H54 (cell line): ENCODE measurements around the gene PPWD1.
A peak's percentile ranks its signal among the peaks of the same experiment; 100 is the strongest.

Experiments used
- DNase-seq: peaks from one replicate; pipeline ENCODE4 v3.0.0; 2011; ENCODE audit warnings: low spot score, mixed read lengths; ENCODE audit not compliant: insufficient read length
- FAIRE-seq: peaks from 3 replicates; lab custom pipeline; 2011; peaks lifted over from hg19 to GRCh38; lab: Jason Lieb, UNC
- POLR2A ChIP-seq: IDR thresholded peaks from 2 replicates; pipeline ENCODE4 v1.6.1; 2011; ENCODE audit warnings: low read depth, mild to moderate bottlenecking, low read length

The PPWD1 gene

GRCh38 chr5:65562731-65563701, at the start of gene PPWD1, which contains the start of gene CENPK:
Gene PPWD1 (plus strand): TSS chr5:65563296. CDS start chr5:65563311, 15 bp downstream.
Gene CENPK (minus strand): TSS chr5:65563168. CDS start chr5:65554907, 8,261 bp downstream.
- TF ChIP-seq POLR2A = peak; percentile 72
- FAIRE-seq = peak; percentile 98
- peak; percentile 80 for DNase-seq

GRCh38 chr5:65525726-65526125, 37.4 kb upstream of the PPWD1 start:
- FAIRE-seq (no peak), DNase-seq (no peak)
- TF ChIP-seq POLR2A = no peak

GRCh38 chr5:65530904-65531303, 32.2 kb upstream of the PPWD1 start:
- no peak for TF ChIP-seq POLR2A
- FAIRE-seq (no peak), DNase-seq (no peak)

GRCh38 chr5:65535529-65535987, 27.5 kb upstream of the PPWD1 start:
- DNase-seq (no peak), FAIRE-seq (peak; percentile 74)
- no peak for TF ChIP-seq POLR2A

- no peak for FAIRE-seq
- TF ChIP-seq POLR2A = no peak
- no peak for DNase-seq
Observed at GRCh38 chr5:65539827-65540226, 23.3 kb upstream of the PPWD1 start.

- DNase-seq (no peak), FAIRE-seq (no peak)
- TF ChIP-seq POLR2A = no peak
Observed at GRCh38 chr5:65544473-65544872, 18.6 kb upstream of the PPWD1 start.

- FAIRE-seq (no peak), DNase-seq (no peak)
- no peak for TF ChIP-seq POLR2A
Observed at GRCh38 chr5:65546141-65546540, 17.0 kb upstream of the PPWD1 start.

GRCh38 chr5:65548281-65548680, 14.8 kb upstream of the PPWD1 start:
- no peak for DNase-seq
- FAIRE-seq = no peak
- TF ChIP-seq POLR2A = no peak

- DNase-seq = no peak
- no peak for FAIRE-seq
- no peak for TF ChIP-seq POLR2A
Observed at GRCh38 chr5:65553941-65554340, 9.2 kb upstream of the PPWD1 start.

- FAIRE-seq (no peak), DNase-seq (no peak)
- TF ChIP-seq POLR2A = no peak
Observed at GRCh38 chr5:65555287-65555686, 7.8 kb upstream of the PPWD1 start.

- TF ChIP-seq POLR2A = no peak
- DNase-seq = no peak
- no peak for FAIRE-seq
Observed at GRCh38 chr5:65556181-65556580, 6.9 kb upstream of the PPWD1 start.

GRCh38 chr5:65556718-65557117, 6.4 kb upstream of the PPWD1 start:
- FAIRE-seq (peak; percentile 78), DNase-seq (no peak)
- no peak for TF ChIP-seq POLR2A

- no peak for TF ChIP-seq POLR2A
- FAIRE-seq (no peak), DNase-seq (no peak)
Observed at GRCh38 chr5:65563777-65564176, 681 bp downstream of the PPWD1 start.

- TF ChIP-seq POLR2A = no peak
- peak; percentile 38 for FAIRE-seq
- no peak for DNase-seq
Observed at GRCh38 chr5:65566505-65566904, 3.4 kb downstream of the PPWD1 start.

GRCh38 chr5:65570598-65571226, 7.6 kb downstream of the PPWD1 start:
- FAIRE-seq (no peak), DNase-seq (no peak)
- TF ChIP-seq POLR2A = no peak
